Stimulated activated CD8-positive, alpha-beta memory T cell treated with anti-CD3 and anti-CD28 coated beads, Interleukin-12 subunit alpha, Interleukin-12 subunit beta, amount 100 ng/mL, for 24 hours (primary cell): ENCODE measurements around the gene ASPHD2.
"Not testable (repeated sequence)": the region's sequence is repeated elsewhere in the genome, so short reads cannot be mapped to it uniquely, and the experiment has no call there.

ENCODE experiments used
- DNase-seq: peaks from one replicate; pipeline ENCODE4 v3.0.0-alpha.2; 2020; ENCODE audit errors: extremely low read depth

The ASPHD2 gene, protein sequence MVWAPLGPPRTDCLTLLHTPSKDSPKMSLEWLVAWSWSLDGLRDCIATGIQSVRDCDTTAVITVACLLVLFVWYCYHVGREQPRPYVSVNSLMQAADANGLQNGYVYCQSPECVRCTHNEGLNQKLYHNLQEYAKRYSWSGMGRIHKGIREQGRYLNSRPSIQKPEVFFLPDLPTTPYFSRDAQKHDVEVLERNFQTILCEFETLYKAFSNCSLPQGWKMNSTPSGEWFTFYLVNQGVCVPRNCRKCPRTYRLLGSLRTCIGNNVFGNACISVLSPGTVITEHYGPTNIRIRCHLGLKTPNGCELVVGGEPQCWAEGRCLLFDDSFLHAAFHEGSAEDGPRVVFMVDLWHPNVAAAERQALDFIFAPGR

DNA sequence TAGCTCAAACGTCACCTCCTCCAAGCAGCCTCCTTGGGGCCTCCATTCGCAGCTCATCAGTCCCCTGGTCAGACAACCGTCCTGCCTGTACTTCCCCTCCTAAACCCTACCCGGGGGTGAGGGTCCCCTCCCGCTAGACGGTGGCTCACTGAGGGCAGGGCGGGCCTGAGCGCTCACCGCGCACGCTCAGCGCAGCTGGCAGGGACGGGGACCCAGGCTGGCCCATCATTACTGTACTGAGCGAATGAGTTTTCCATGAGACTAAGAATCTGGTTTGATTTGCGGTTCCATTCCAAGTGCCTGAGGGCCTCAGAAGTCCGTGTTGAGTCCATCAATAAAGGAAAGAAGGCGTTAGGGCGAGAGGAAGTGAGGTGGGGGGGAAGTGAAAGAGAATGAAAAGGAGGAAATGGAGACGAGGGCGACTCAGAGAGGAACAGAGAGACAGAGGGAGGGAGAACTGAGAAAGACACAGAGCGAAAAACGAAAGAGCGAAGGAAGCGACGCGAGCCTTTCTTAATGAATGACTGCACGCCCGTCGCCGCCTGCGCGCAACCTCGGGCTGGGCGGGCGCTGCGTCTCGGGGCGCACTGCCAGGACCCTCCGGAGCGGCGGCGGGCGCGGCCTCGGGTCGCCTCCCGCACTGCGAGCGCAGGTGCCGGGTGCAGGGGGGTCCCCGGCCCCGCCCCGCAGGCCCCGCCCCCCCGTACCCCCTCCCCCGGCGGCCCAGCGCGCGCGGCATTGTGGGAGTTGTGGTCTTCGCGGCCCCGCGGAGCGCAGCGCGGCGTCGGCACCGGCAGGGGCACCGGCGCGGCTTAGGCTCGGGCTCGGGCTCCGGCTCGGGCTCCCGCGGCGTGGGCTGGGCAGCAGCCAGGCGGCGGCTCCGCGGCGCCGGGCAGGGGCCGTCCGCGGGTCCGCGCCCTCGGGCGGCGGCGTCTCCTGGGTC lies at the start of gene ASPHD2:
Gene ASPHD2, plus strand, starts transcription at position 746 of the 943 bp plus-strand sequence. CDS start 4,356 bp downstream, outside the sequence.
- peak; percentile 51 for DNase-seq

DNA sequence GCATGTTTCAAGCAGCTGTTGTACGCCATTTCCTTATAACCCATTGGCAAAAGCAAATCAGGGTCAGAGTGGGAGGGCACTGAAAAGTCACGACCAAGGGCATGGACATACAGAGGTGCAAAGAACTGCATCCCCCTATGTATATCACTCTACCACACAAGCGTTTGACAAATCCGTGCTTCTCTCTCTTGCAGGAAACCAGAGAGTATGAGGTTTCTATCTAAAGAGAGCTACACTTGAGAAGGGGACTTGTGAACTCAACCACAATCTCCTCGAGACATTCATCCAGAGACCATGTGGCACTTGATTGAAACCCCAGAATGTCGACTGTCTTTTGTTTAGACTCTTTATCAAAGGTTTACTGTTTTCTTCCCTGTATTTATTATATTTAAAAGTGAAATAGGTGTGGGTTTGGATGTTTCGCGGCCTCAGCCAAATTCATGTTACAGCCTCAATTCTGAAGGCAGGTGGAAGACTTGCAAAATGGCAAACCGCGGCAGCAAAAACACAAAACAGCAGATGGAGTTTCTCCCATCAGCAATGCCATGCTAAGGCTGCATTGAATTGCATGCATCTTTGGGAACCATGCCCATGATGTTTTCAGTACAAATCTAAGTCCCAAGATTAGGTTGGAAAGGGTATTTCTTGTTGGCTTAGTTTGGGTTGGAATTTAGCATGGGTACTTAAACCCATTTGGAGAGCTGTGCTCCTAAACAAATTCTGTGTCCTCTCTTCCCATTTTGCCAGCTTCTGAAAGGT lies 48.8 kb upstream of the ASPHD2 start:
- DNase-seq: no peak

DNA sequence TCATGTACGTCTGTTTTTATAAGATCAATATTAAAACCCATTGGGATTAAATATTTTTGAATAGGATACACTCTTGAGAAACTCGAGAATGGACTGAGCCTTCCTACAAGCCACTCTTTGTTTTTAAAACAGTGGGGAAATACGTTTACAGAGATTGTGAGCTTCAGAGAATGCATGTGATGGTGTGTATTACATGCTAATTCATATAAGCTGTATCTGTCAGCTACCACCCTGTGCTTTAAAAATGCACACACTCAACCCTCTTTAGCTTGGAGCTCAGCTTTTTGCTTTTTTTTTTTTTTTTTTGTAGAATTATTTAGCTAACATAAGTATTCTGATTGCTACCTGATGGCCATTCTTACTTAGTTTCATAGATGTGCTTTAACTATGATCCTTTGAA lies 46.3 kb upstream of the ASPHD2 start:
- DNase-seq: no peak

DNA sequence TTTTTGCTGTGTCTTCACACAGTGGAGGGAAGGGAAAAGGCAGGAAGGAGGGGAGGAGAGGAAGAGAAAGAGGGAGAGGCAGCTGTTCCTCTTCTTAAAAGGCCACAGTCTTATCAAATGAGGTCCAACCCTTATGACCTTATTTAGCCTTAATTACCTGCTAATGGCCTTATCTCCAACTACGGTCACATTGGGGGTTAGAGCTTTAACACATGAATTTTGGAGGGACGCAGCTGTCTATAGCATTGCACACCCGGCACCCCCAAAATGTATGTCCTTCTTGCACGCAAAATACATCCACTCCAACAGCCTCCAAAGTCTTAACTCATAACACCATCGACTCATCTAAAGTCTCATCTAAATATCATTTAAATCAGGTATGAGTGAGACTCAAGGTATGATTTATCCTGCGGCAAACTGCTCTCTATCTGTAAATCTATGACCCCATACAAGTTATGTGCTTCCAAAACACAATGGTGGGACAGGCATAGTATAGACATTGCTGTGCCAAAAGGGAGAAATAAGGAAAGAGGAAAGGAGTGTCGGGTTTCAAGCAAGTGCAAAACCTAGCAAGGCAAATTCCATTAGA lies 45.0 kb upstream of the ASPHD2 start:
- no peak for DNase-seq

DNA sequence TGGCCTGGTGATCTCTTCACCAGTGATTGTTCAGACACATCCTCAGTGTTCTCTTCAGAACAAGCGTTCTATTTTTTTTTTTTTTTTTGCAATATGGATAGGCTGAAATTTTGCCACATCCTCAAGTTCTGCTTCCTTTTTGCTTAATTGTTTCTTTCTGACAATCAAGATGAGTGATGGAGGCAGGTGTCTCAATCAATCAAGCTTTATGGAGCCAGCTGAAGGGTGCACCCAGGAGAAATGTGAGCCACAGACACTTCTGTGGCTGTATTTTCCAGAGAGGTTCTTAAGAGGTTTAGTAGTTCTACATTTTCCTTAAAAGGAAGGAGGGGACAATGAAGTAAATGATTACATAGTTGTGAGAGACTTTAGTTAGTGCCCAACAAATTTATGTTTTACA lies 43.9 kb upstream of the ASPHD2 start:
- no peak for DNase-seq

DNA sequence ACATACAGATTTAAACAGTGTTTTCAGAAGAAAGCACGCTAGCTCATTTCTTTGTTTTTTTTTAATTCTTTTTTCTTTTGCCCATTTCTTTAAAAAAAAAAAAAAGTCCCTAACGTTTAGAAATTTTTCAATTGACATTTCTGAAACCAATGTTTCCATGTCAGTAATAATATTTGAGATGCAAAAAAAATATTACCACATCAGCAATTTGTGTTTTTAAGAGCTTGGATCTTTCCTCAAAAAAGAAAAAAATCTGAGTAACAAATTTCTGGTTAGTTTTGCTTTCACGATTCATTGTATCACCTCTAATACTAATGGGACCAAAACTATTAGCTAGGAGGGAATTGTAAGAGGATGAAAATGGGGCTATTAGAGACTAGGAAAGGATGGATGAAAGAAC lies 39.9 kb upstream of the ASPHD2 start:
- no peak for DNase-seq

DNA sequence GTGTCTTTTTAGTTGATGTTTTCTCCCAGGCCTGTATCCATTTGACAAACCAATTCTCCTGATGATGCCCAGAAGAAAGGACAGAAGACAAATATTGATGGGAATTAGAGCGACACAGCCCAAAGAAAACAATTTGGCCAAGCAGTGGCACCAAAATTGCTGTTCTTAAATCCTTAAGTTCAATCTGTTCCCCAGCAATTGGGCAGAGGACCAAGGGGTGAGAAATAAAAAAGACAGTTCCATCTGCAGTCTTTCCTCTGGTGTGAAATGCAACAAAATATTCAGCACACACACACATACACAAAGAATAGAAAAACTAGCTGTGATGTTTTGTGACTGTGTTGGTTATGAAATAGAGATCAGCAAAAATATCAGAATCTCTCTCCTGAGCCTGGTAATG lies 38.0 kb upstream of the ASPHD2 start:
- DNase-seq: no peak

DNA sequence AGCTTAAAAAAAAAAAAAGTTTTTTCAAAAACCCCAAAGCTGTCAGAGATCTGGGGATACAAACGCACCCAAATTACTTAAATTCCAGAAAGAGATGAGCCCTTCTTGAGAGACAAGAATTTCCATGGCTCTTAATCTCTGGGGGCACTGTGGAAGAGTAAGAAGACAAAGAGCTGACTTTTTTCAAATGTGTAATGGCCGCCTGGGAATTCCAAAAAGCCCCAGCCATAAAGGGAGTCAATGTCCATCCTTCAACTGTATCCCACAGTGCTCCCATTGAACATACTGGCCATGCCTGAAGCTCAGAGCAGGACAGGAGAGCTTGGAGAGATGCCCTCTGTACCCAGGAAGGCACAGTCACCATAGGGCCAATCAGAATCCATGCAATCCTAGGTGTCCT lies 37.4 kb upstream of the ASPHD2 start:
- DNase-seq: no peak

DNA sequence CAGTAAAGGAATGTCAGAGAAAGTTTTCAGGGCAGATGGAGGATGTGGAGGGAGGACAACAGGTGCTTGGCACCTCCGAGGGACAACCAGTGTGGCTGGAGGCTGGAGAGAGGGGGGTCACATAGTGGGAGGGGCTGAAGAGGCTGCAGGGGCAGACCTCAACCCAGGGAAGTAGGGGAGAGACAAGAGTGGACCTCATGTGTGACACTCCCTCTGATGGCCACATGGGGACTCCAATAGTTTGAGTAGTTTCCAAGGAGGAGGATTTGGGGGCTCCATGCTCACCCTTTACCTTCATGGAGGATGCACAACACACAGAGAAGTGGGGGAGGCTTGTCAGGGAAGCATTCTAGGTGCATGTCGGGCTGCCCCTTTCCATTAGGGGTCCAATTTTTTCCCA lies 35.1 kb upstream of the ASPHD2 start:
- no peak for DNase-seq

DNA sequence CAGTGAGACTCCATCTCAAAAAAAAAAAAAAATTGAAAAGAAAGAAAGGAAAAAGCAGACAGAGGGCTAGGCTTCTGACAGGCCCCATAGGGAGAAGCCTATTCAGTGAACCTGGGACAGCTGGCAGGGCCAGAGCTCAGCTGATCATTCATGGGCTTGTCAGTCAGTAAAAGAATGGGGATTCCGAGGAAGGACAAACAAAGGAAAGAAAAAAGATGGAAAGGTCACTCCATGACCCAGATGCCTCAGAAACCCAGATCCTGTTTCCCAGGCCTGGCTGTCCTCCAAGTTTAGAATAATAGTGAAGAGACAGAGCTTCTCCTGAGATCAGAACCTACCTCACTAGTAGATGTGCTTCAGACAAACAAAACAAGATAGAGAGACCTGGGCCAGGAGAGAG lies 34.3 kb upstream of the ASPHD2 start:
- DNase-seq: no peak

DNA sequence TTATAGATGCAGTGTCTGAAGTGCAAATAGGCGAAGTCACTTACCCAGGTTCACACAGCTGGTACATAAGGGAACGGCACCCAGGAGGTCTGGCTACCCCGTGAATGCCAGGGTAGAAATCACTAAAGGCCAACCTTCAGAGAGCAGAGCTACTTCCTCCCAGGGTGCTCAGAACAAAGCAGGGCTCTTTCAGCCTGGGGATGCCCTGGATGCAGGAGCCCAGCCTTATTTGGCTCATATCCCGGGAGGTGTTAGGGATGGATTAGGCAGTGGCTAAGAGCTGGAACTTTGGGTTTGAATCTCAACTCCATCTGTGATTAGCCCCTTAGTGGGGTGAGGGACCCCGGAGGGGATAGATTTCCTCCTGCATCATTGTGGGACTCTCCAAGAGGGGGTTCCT lies 33.1 kb upstream of the ASPHD2 start:
- DNase-seq: no peak

DNA sequence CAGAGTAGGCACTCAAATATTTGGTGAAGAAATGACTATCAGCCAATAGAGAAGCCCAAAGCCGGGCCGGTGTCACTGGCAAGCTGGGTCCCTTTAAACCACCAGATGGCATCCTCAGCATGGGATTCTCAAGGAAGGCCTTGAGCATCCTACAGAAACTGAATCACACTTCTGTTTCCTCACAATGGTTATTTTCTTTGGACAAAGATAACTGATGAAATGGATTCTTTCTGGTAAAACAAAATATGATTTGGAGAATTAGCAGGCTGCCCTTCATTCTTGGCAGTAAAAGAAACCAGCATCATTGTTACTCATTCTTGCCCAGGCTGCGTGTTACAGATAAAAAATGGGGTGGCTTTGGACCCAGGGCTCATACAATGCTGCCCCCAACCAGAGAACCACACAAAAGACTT lies 30.3 kb upstream of the ASPHD2 start:
- peak; percentile 20 for DNase-seq

DNA sequence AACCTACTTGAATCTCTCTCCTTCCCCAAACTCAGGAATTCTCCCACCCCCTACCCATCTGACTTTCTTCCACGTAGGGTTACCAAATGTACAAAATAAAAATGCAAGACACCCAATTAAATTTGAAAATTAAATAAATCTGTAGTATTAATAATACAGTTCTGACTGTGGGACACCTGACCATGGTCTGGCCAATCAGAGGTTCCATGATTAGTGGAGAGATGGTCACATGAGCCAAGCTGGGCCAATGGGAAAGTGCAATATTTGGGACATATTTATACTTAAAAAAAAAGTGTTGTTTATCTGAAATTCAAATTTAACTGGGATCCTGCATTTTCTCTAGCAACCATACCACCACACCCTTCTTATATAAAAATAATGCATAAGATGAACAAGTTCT lies 29.8 kb upstream of the ASPHD2 start:
- DNase-seq: no peak

DNA sequence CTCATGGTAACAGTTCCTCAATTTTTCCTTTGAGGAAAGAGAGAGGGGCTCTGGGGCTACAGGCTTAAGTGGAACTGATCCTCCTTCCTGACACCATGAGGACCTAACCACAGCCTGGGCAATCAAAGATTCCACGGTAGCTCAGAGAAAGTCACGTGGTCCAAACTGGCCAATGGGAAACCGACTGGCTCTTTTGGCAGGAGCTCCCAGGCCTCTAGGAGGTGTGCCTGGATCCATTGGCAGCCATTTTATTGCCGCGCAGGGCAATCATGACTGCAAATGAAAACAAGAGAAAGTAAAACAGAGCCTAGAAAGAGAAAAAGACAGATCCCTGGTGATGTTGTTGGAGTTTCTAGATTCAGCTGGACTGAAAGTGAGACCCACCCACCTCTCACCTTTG lies 27.3 kb upstream of the ASPHD2 start:
- no peak for DNase-seq

DNA sequence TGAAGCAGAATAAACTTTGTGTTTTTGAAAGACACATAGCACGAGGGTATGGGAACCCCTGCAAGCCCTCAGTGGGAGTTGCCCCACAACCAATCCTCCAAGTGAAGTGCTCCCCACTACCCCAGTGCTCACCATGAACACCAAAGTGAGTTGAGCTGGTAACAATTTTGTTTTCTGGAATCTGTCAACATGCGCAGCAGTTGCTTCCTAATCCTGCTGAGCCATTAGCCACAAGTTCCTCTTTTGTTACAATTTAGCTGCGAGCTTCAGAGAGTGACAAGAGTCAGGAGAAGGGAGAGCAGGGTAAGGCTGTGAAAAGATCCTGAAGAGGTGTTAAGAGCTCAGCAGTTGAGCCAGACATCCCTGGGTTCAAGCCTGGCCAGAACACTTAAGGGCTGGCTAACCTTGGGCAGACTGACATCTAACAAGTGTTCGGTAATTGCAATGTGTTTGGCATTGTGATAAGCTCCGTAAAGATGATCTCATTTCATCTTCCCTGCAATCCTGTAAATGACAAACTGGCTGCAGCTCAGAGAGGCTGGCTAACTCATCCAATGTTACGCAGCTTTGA lies 24.1 kb upstream of the ASPHD2 start:
- no peak for DNase-seq

DNA sequence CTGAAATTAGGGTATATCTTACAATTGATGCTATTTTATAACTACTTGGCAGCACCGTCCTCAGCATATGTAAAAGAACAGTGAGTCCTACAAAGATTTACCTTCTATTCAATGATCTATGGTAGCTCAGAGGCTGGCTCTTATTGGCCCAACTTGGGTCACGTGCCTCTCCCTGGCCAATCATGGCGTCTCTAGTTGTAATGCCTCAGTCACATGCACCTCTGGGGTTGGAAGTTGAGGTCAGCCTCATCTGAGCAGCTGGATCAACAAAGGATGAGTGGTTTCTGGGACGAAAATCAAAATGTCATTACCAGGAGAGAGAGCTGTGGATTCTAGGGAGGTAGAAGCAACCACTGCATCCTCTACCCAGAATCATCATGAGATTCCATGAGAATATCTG lies 22.9 kb upstream of the ASPHD2 start:
- DNase-seq: no peak

DNA sequence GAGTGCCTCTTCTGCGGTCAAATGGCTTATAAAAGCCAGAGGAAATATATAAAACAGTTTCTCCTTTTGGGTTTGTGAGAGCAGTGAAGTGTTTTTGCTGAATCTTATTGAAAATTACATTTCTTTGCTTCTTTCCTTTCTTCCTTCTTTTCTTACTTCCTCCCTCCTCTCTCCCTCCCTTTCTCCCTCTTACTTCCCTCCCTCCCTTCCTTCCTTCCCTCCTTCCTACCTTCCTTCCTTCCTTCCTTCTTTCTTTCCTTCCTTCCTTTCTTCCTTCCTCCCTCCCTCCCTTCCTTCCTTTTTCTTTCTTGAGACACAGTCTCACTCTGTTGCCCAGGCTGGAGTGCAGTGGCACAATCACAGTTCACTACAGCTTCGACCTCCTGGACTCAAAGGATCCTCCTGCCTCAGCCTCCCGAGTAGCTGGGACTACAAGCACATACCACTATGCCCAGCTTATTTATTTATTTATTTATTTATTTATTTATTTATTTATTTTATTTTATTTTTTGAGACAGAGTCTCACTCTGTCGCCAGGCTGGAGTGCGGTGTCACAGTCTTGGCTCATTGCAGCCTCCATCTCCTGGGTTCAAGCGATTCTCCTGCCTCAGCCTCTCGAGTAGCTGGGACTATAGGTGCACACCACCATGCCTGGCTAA lies 20.4 kb upstream of the ASPHD2 start:
- not testable (repeated sequence) for DNase-seq

DNA sequence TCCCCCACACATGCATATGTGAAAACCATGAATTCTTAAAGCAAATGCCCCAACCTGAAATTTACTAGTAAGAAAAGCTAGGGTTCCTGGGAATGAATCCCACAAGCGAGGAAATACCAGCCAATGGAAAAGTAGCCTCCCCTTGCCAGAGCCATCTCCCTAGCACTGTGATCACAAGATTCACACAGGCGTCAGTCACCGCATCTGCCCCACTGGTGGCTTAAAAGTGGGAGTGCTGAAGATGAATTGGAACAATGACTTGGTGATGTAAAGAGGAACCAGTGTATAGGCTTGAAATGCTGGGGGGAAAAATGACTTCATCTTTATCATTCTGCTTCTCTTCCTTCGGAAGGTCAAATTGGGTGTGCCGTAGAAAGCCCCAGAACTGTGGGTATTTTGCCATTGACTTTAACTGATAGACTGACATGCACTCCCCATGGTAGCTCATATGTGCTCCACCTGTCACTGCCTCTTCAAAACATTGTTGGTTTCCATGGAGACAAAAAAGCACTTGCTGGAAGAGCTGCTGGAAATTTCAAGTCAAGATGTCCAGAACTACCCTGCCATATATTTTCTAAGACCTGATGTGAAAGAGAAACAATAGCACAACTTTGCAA lies 19.2 kb upstream of the ASPHD2 start:
- no peak for DNase-seq

DNA sequence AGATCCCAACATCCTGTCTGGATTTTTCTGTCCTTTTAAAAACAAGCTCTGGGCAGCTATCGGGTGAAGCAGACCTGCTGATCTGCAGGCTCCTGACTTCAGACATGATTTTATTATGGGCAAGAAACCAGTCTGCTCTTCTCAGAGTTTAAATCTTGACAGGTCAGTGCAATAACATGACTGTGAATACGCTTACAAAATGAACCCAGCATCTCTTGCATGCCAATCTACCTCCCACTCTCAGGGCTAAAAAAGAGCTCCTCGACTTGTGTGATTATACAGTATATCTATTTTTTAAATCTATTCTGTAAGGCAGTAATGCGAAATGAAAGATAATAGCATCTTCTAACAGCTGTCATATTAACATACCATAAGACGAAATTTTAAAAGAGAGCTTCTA lies 18.7 kb upstream of the ASPHD2 start:
- DNase-seq: no peak

DNA sequence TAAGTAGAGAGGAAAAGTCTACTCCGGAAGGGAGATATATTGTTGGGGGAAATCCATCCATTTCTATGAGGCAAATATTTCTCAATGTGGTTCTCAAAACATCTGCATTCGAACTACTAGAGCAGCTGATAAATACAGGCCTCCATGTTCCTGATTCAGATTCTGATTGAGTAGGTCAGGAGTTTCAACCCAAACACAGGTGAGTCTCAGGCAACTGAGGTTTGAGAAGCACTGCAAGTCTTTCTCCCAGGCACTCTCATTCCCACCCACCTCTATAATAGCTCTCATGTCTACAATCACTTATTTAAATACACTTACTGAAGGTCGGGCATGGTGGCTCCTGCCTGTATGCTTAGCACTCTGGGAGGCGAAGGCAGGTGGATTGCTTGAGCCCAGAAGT lies 14.7 kb upstream of the ASPHD2 start:
- no peak for DNase-seq

DNA sequence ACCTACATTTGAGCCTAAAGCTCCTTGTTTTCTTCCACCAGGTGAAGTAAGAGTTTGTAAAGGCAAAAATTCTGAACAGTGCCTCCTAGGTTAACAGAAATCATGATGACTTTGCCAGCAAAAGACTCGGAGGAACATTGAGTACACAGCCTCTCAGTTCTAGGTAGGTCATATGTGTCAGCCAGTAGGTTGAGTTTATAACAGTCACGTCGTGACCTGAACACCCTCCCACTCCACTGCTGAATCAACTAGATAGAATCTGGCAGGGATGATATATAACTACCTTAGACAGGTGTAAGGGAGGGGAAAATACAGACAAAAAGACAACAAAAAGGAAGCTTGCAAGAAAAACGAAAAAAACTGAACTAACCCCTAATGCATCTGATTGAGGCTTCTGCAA lies 12.8 kb upstream of the ASPHD2 start:
- DNase-seq: no peak
